ENCODE results near the gene SDK1. TPM values are rescaled to one million over a fixed set of nuclear protein-coding genes. Genes with fewer than 3 reads are reported as not detected.

SDK1 gene
- total and polyA plus RNA-seq, 2 of the 8 experiments (the other 6 are each of a cell fraction or from before 2014, with no cell fraction given) = 3.3 to 7.2 TPM

DNA sequence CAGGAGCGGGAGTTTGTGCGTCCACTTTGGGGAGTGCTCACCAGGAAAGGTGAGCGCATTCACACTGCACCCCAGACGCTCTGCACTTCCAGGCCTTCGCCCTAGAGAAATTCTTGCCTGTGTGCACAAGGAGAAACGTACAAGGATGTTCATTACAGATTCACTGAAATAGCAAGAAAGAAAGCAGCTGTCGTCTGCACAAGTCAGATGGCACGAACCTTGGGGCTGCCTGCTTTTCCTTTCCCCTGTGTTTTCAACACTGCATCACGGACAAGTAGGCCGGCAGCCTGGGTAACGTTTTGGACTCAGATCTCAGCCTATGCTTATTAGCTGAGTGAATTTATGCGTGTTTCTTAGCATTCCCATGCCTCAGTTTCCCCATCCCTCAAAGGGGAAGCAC lies 834.2 kb downstream of the SDK1 start:
- ChIA-PET POLR2A (ENCODE audit: partially characterized antibody) (interaction anchor here (1.3 to 1.7 kb wide), 2 partner anchors 9 to 32 kb away, joined by 3 to 6 read pairs; no protein-coding TSS in a partner anchor), CTCF (ENCODE audit: partially characterized antibody) (interaction anchor here (2.6 kb wide), 1 partner anchor 10 kb away, joined by 9 read pairs; no protein-coding TSS in a partner anchor)
- H3K23me2 ChIP-seq (ENCODE audit: low read depth, low read length) = no peaks in the 10 kb centered on the region
- H4K5ac ChIP-seq (ENCODE audit: insufficient read length, low read depth, low read length) = no peak overlapping the region
- H3K4me3 ChIP-seq (ENCODE audit: extremely low read depth in 1 of 4, insufficient read depth in 2 of 4, low read depth in 3 of 4, low read length in 4 of 4) = no peak overlapping the region
- H3K27me3 ChIP-seq (replicated peaks in 1 of 4; ENCODE audit: control insufficient read depth in 3 of 4, extremely low read depth in 1 of 4, insufficient read depth in 3 of 4, low read length in 3 of 4) = no peaks in the 10 kb centered on the region
- H4K20me1 ChIP-seq (replicated peaks in 1 of 2; ENCODE audit: control insufficient read depth in 1 of 2, insufficient read depth in 2 of 2, low read length in 2 of 2) = peaks cover 0 to 2% of the 10 kb centered on the region in 2 experiments
- no peaks in the 10 kb centered on the region for H3K79me1 ChIP-seq (ENCODE audit: low read depth, low read length)
- no peak overlapping the region for H3K14ac ChIP-seq (ENCODE audit: insufficient read length)
- H3K4me2 ChIP-seq (ENCODE audit: insufficient read depth in 1 of 2, low read depth in 2 of 2, low read length in 2 of 2) = 0 out of 4 replicates have a peak overlapping the region, but pooled peaks of 1 of the 2 experiments have one; percentile 24
- H2BK5ac ChIP-seq (ENCODE audit: low read depth, low read length) = peak overlapping the region; percentile 35; the same call in 1 of the 2 replicates
- H3K79me2 ChIP-seq (ENCODE audit: control insufficient read depth in 1 of 2, insufficient read depth in 2 of 2, low read length in 2 of 2) = no peaks in the 10 kb centered on the region
- TF ChIP-seq POU5F1 (IDR thresholded peaks at IDR 0.05; ENCODE audit: low read depth, low read length) (no peak), BRCA1 (IDR thresholded peaks at IDR 0.05; ENCODE audit: low read depth, low read length) (no peak), EP300 (IDR thresholded peaks at IDR 0.05; ENCODE audit: borderline replicate concordance in 1 of 2, low read depth in 2 of 2, low read length in 2 of 2) (no peak), RXRA (IDR thresholded peaks at IDR 0.05; ENCODE audit: insufficient read depth, low read depth, low read length) (no peak), SP1 (IDR thresholded peaks at IDR 0.05; ENCODE audit: low read depth, low read length) (no peak), NRF1 (IDR thresholded peaks at IDR 0.05; ENCODE audit: low read depth, low read length) (no peak), SRF (IDR thresholded peaks at IDR 0.05; ENCODE audit: low read depth, low read length) (no peak), GTF2F1 (IDR thresholded peaks at IDR 0.05; ENCODE audit: borderline replicate concordance, low read depth, low read length) (no peak)
- TF ChIP-seq, protein P1, sequence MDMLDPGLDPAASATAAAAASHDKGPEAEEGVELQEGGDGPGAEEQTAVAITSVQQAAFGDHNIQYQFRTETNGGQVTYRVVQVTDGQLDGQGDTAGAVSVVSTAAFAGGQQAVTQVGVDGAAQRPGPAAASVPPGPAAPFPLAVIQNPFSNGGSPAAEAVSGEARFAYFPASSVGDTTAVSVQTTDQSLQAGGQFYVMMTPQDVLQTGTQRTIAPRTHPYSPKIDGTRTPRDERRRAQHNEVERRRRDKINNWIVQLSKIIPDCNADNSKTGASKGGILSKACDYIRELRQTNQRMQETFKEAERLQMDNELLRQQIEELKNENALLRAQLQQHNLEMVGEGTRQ (IDR thresholded peaks at IDR 0.05; ENCODE audit: low read length) = no peak
- H2BK15ac ChIP-seq (ENCODE audit: low read length) = no peak overlapping the region
- no peak overlapping the region for H2BK120ac ChIP-seq (replicated peaks; ENCODE audit: low read depth, low read length)
- no peaks in the 10 kb centered on the region for H3K9me3 ChIP-seq (ENCODE audit: insufficient read depth in 2 of 2, low read depth in 1 of 2, low read length in 1 of 2)
- H3K9ac ChIP-seq (replicated peaks in 1 of 4; ENCODE audit: extremely low read depth in 1 of 4, low read depth in 3 of 4, low read length in 3 of 4) = no peak overlapping the region; a peak in 1 of 7 replicates
- 0 out of 2 replicates have a peak overlapping the region, but pooled peaks have one; percentile 11 for H3K18ac ChIP-seq (ENCODE audit: extremely low read depth, low read length)
- no peak overlapping the region for H3K23ac ChIP-seq (ENCODE audit: insufficient read length)
- no peak overlapping the region for H3K27ac ChIP-seq (ENCODE audit: low read depth, low read length)
- FAIRE-seq (no peak), DNase-seq (ENCODE audit: low read depth in 1 of 2, low spot score in 2 of 2) (no peak)
- no peak overlapping the region for H2AFZ ChIP-seq (ENCODE audit: low read length)
- no peak overlapping the region for H2BK20ac ChIP-seq (ENCODE audit: low read length)
- H3K4ac ChIP-seq (replicated peaks; ENCODE audit: insufficient read length, low read depth, low read length) = no peak overlapping the region
- H3K4me1 ChIP-seq (replicated peaks in 1 of 4; ENCODE audit: control insufficient read depth in 3 of 4, insufficient read depth in 4 of 4, low read length in 3 of 4) = peaks cover 2 to 36% (median 11%) of the 10 kb centered on the region in 4 experiments
- no peak overlapping the region for H4K8ac ChIP-seq (ENCODE audit: extremely low read depth, insufficient read depth, low read length)
- H2BK12ac ChIP-seq (ENCODE audit: low read depth, low read length) = peak overlapping the region; percentile 0; the same call in 1 of the 2 replicates
- WGBS, 2 experiments (ENCODE audit: extremely low coverage in 1 of 2, insufficient coverage in 1 of 2, insufficient read length in 1 of 2, insufficient replicate concordance in 2 of 2, low coverage in 1 of 2, low lambda C conversion rate in 2 of 2, missing lambda C conversion rate in 1 of 2) = 83% methylated on average over 12 of the region's 12 CpGs; no CpG with 5 or more reads in 1 of the 2 experiments
- H3K36me3 ChIP-seq (ENCODE audit: control insufficient read depth in 2 of 4, insufficient read depth in 4 of 4, low read length in 3 of 4) = no peaks in the 10 kb centered on the region
- H4K91ac ChIP-seq (replicated peaks; ENCODE audit: insufficient read length, low read length) = peak overlapping the region; percentile 47
- no peak overlapping the region for H3K56ac ChIP-seq (replicated peaks; ENCODE audit: insufficient read length, low read depth, low read length)
- H2AK5ac ChIP-seq (ENCODE audit: low read depth, low read length) = peak overlapping the region; percentile 24; the same call in 1 of the 2 replicates
